Aorta (tissue), 5 donors: Measurements from ENCODE around the gene NTN1. TPM values are rescaled to one million over a fixed set of nuclear protein-coding genes. Genes with fewer than 3 reads are reported as not detected.
"Not testable (repeated sequence)": the region's sequence is repeated elsewhere in the genome, so short reads cannot be mapped to it uniquely, and the experiment has no call there.

Source experiments
- ATAC-seq: fragments of 200-7000 bp; cut with Tn5 transposase; one replicate; pipeline ENCODE4 v1.9.1; 2022; ENCODE audit warnings: moderate library complexity; ENCODE audit not compliant: low FRiP score
- DNase-seq, 2 donors: peaks; one replicate each; pipeline ENCODE4 v3.0.0-alpha.2; 2020
- H3K27ac ChIP-seq, 2 donors: one replicate each; pipeline ENCODE4 v1.5.1; 2013; ENCODE audit warnings: low read length in 2 of 2, mild to moderate bottlenecking in 2 of 2, moderate library complexity in 2 of 2, control low read depth in 1 of 2, inconsistent platforms in 1 of 2, low read depth in 1 of 2
- H3K27me3 ChIP-seq, 2 donors: one replicate each; pipeline ENCODE4 v1.6.1; 2013; ENCODE audit warnings: control low read depth in 1 of 2, low read length in 1 of 2, mild to moderate bottlenecking in 1 of 2, moderate library complexity in 1 of 2; ENCODE audit not compliant: insufficient read depth in 2 of 2, control insufficient read depth in 1 of 2
- H3K36me3 ChIP-seq, 2 donors: one replicate each; pipeline ENCODE4 v1.6.1; 2013; ENCODE audit warnings: control low read depth in 1 of 2, low read length in 1 of 2, mild to moderate bottlenecking in 1 of 2; ENCODE audit not compliant: insufficient read depth in 2 of 2, control insufficient read depth in 1 of 2
- H3K4me1 ChIP-seq, 2 donors: one replicate each; pipeline ENCODE4 v1.6.1; 2013; ENCODE audit warnings: low read length in 2 of 2, control low read depth in 1 of 2, mild to moderate bottlenecking in 1 of 2, moderate library complexity in 1 of 2; ENCODE audit not compliant: insufficient read depth in 2 of 2, control insufficient read depth in 1 of 2
- H3K4me3 ChIP-seq, 2 donors: one replicate each; pipeline ENCODE4 v1.5.1; 2013; ENCODE audit warnings: low read length in 2 of 2, control low read depth in 1 of 2, mild to moderate bottlenecking in 1 of 2
- H3K9me3 ChIP-seq: one replicate; pipeline ENCODE4 v1.6.1; 2013; ENCODE audit warnings: mild to moderate bottlenecking, low read length; ENCODE audit not compliant: control insufficient read depth
- WGBS, 2 donors: extraction: QIAGEN DNeasy Blood & Tissue Kit; methylation state at CpG; one replicate each; pipeline ENCODE4 v1.1.7; 2013; 5-methylcytosine and 5-hydroxymethylcytosine counted together
- intact Hi-C, 2 donors: fragments of 100-400 bp; cut with DNase I; formaldehyde crosslinking; loops; one replicate each; pipeline versions ENCODE4 v1.14.2 to v1.15.0; 2022
- polyA plus RNA-seq, 2 donors: library from polyadenylated mRNA; stranded (reverse); fragments of 200-250 nt; gene quantifications; one replicate each; pipeline ENCODE4 v1.2.3, GENCODE V29; 2013
- total RNA-seq, 2 donors: library from RNA; stranded (reverse); fragmentation: NEBNext Ultra II Directional; extraction: Animal tissue kit (Norgen Biotek cat#: 25700); gene quantifications; one replicate each; pipeline ENCODE4 v1.2.1, GENCODE V29; 2021
- donor health status: healthy with polysubstance abuse.
- donor health status: Bipolar disorder and iron deficiency.
- donor health status: DM: no; HTN: no; CAD: no.
- donor health status: DM: no; HTN: no; CAD: no.
- donor health status: DM: yes; HTN: yes; CAD: no.

The NTN1 gene
- total and polyA plus RNA-seq, 4 donors = 6.6 to 90.4 (median 37.1) TPM

- DNase-seq, H3K27me3 ChIP-seq, H3K9me3 ChIP-seq, H3K27ac ChIP-seq, H3K4me1 ChIP-seq, ATAC-seq, intact Hi-C loops, H3K36me3 ChIP-seq, H3K4me3 ChIP-seq: not testable (repeated sequence)
- 82 to 86% methylated on average over 2 of the region's 2 CpGs for WGBS, 2 donors
Measured at GRCh38 chr17:8988263-8988935, 32.9 kb upstream of the NTN1 start.

GRCh38 chr17:8991514-8992285, 29.6 kb upstream of the NTN1 start:
- Histone ChIP-seq H3K4me3 (no peak overlapping the region), H3K36me3 (no peaks in the 10 kb centered on the region), H3K4me1 (no peaks in the 10 kb centered on the region), H3K27me3 (no peaks in the 10 kb centered on the region), H3K27ac (no peak overlapping the region), H3K9me3 (no peaks in the 10 kb centered on the region)
- DNase-seq (peak; percentile 80 to 85), ATAC-seq (peak; percentile 74)
- 54 to 58% methylated on average over 10 of the region's 10 CpGs for WGBS, 2 donors
- intact Hi-C loops = loop anchor here (5.0 kb wide), 2 partner anchors 301 to 531 kb away; no protein-coding TSS in a partner anchor

DNA sequence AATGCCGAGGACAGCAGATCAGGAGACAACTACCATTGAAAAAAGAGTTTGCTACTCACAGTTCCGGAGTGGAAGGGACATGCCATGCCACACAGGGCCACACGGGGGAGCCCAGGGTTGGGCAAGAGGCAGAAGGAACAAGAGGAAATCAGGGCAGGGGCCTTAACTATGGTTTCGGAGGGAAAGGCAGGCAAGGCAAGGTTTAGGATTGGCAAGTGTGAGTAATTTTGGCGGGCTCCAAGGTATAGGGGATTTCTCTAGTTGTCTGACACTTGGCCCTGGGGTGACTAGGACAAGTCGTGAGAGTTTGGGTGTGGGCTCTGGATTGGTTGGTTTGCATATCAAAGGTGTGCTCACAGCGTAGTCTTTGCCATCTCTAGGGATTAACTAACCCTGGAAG, 27.0 kb upstream of the NTN1 start:
- H3K4me3 ChIP-seq = no peak overlapping the region
- no peaks in the 10 kb centered on the region for H3K9me3 ChIP-seq
- H3K27me3 ChIP-seq = no peaks in the 10 kb centered on the region
- ATAC-seq = peak; percentile 80
- H3K36me3 ChIP-seq = no peaks in the 10 kb centered on the region
- intact Hi-C loops = loop anchor here (2.0 to 5.0 kb wide), 3 partner anchors 298 to 528 kb away; no protein-coding TSS in a partner anchor
- H3K27ac ChIP-seq = no peak overlapping the region
- WGBS, 2 donors = 54 to 76% methylated on average over 7 of the region's 7 CpGs
- H3K4me1 ChIP-seq = no peaks in the 10 kb centered on the region
- DNase-seq = peak; percentile 80 to 94

GRCh38 chr17:8995711-8996110, 25.6 kb upstream of the NTN1 start:
- H3K27ac ChIP-seq = no peak overlapping the region
- ATAC-seq = no peak
- no peak overlapping the region for H3K4me3 ChIP-seq
- no peaks in the 10 kb centered on the region for H3K36me3 ChIP-seq
- no peaks in the 10 kb centered on the region for H3K9me3 ChIP-seq
- no peaks in the 10 kb centered on the region for H3K4me1 ChIP-seq
- intact Hi-C loops = loop anchor here (2.0 to 5.0 kb wide), 2 partner anchors 297 to 527 kb away; no protein-coding TSS in a partner anchor
- 91 to 92% methylated on average over 7 of the region's 7 CpGs for WGBS, 2 donors
- H3K27me3 ChIP-seq = no peaks in the 10 kb centered on the region
- DNase-seq = no peak

GRCh38 chr17:8997994-8998628, 23.2 kb upstream of the NTN1 start:
- Histone ChIP-seq H3K27me3 (no peaks in the 10 kb centered on the region), H3K9me3 (no peaks in the 10 kb centered on the region), H3K4me3 (no peak overlapping the region), H3K27ac (no peak overlapping the region), H3K36me3 (no peaks in the 10 kb centered on the region), H3K4me1 (no peaks in the 10 kb centered on the region)
- DNase-seq = peak; percentile 74 to 85
- ATAC-seq = no peak
- 9 to 14% methylated on average over 9 of the region's 9 CpGs for WGBS, 2 donors
- intact Hi-C loops = loop anchor here in 1 of 2 donors (5.0 kb wide), 1 partner anchor 294 kb away; no protein-coding TSS in a partner anchor

DNA sequence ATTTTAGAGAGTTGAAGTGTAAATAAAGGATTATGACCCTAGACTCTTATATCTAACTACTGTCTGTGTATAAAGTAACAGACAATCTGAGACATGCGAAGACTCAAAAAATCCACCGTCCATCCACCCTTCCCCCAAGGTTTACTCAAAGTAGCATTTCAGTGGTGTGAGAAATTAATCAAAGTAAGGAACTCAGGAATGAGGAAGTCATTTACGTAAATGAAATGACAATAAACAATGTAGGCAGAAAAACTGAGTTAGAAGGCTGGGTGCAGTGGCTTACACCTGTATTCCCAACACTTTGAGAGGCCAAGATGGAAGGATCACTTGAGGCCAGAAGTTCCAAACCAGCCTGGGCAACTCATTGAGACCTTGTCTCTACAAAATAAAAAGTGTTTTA, 19.8 kb upstream of the NTN1 start:
- Histone ChIP-seq H3K9me3 (no peaks in the 10 kb centered on the region), H3K4me3 (no peak overlapping the region), H3K4me1 (no peaks in the 10 kb centered on the region), H3K27ac (no peak overlapping the region), H3K27me3 (no peaks in the 10 kb centered on the region), H3K36me3 (no peaks in the 10 kb centered on the region)
- ATAC-seq (no peak), DNase-seq (no peak)
- WGBS, 2 donors = 88 to 92% methylated on average over 3 of the region's 3 CpGs
- intact Hi-C loops = loop anchor here in 1 of 2 donors (5.0 kb wide), 1 partner anchor 176 kb away; no protein-coding TSS in a partner anchor

GRCh38 chr17:9002227-9002605, 19.1 kb upstream of the NTN1 start:
- ATAC-seq (no peak), DNase-seq (no peak)
- H3K4me3 ChIP-seq = no peak overlapping the region
- H3K4me1 ChIP-seq = no peaks in the 10 kb centered on the region
- no peak overlapping the region for H3K27ac ChIP-seq
- no peaks in the 10 kb centered on the region for H3K36me3 ChIP-seq
- intact Hi-C loops = loop anchor here in 1 of 2 donors (5.0 kb wide), 1 partner anchor 175 kb away; no protein-coding TSS in a partner anchor
- 76 to 79% methylated on average over 15 of the region's 15 CpGs for WGBS, 2 donors
- H3K9me3 ChIP-seq = no peaks in the 10 kb centered on the region
- H3K27me3 ChIP-seq = no peaks in the 10 kb centered on the region

DNA sequence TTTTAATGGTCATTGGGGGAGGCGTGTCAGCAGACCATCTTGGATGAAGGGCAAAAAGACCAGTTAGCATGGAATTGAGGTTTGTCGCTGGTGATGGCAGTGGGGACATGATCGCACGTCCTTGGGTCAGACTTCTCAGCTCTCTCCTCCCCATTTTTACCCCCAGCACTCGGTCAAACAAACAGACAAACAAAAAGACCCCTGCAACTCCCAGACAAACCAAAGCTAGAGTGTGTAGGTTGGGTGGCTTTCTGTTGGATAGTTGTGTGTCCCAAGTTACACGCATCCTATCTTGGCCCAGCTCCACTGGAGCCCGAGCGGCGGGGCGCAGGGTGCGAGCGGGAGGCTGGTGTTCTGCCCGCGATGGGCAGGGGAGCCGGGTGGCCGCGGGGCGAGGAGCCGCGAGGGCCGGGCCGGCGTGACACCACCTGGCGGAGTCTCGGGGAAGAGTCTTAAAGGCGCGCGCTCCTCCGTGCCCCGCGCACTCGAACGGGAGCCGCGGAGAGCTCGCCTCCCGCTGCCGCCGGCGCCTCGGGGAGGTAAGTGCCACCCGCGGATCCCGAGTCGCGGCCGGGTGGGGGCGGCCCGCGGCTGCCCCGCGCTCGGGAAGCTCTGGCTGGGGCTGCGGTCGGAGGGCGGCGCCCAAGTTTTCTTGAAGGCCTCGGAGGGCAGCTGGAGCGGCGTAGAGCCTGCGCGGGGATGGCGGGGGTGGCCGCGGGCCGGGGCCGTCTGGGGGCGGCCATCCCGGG, 18.5 kb upstream of the NTN1 start:
- Histone ChIP-seq H3K4me1 (no peaks in the 10 kb centered on the region), H3K9me3 (no peaks in the 10 kb centered on the region), H3K4me3 (peak overlapping the region; percentile 64 to 66), H3K36me3 (no peaks in the 10 kb centered on the region), H3K27me3 (no peaks in the 10 kb centered on the region), H3K27ac (no peak overlapping the region)
- DNase-seq = peak; percentile 59 to 86
- peak; percentile 62 for ATAC-seq
- intact Hi-C loops = loop anchor here in 1 of 2 donors (5.0 kb wide), 1 partner anchor 175 kb away; no protein-coding TSS in a partner anchor
- 5 to 6% methylated on average over 49 to 69 of the region's 69 CpGs for WGBS, 2 donors
